Astrocyte of the spinal cord (primary cell): Measurements from ENCODE around the gene POP4.

ENCODE experiments used
- DNase-seq: peaks from one replicate; pipeline ENCODE4 v3.0.0; 2011; ENCODE audit warnings: low read depth, low spot score
- H3K4me3 ChIP-seq: 2 replicates; pipeline ENCODE4 v1.5.1; 2011; ENCODE audit warnings: low read depth, mild to moderate bottlenecking, low read length, moderate library complexity
- in situ Hi-C: cut with HindIII; loops from 2 replicates; pipeline ENCODE4 v1.10.0; 2017; ENCODE audit warnings: low sequenced_read_pairs
- TF ChIP-seq, protein P1 (sequence below): IDR thresholded peaks from 2 replicates; pipeline ENCODE4 v1.5.1; 2012; ENCODE audit warnings: low read depth, mild to moderate bottlenecking, low read length, inconsistent platforms

The POP4 gene

DNA sequence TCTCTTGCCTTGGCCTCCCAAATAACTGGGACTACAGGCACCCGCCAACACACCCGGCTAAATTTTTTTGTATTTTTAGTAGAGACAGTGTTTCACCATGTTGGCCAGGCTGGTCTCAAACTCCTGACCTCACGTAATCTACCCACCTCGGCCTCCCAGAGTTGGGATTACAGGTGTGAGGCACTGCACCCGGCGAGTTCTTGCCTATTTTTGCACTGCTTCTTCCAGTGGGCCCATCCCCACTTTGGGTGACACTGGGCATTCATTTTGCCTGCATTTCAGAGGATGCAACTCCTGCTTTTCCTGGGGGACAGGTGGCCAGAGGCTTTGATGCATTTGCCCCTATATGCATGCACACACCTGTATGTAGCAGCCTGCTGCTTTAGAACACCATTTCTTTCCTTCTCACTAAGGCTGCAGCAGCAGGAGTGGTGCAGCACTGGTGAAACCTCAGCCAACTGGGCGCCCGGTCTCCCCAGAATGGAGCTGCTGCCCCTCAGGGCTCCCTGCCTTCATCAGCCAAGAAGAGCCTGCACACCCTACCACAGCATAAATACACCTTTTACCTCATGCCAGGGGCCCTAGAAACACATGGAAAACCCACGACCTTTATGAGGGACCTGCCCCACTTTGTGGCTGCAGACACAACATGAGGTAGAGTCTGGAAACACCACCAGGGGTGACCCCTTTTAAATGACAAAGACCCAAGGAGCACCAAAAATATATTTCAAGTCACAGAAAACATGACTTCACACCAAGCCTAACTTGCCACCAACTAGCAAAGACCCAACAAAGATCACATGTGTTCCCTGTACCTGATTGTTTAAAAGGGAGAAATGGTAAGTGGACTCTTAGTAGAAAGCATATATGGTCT lies 36.8 kb upstream of the POP4 start:
- DNase-seq, result no peak
- H3K4me3 ChIP-seq, result no peak overlapping the region
- in situ Hi-C loops, result no loop called here
- TF ChIP-seq, protein P1, sequence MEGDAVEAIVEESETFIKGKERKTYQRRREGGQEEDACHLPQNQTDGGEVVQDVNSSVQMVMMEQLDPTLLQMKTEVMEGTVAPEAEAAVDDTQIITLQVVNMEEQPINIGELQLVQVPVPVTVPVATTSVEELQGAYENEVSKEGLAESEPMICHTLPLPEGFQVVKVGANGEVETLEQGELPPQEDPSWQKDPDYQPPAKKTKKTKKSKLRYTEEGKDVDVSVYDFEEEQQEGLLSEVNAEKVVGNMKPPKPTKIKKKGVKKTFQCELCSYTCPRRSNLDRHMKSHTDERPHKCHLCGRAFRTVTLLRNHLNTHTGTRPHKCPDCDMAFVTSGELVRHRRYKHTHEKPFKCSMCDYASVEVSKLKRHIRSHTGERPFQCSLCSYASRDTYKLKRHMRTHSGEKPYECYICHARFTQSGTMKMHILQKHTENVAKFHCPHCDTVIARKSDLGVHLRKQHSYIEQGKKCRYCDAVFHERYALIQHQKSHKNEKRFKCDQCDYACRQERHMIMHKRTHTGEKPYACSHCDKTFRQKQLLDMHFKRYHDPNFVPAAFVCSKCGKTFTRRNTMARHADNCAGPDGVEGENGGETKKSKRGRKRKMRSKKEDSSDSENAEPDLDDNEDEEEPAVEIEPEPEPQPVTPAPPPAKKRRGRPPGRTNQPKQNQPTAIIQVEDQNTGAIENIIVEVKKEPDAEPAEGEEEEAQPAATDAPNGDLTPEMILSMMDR, result no peak

DNA sequence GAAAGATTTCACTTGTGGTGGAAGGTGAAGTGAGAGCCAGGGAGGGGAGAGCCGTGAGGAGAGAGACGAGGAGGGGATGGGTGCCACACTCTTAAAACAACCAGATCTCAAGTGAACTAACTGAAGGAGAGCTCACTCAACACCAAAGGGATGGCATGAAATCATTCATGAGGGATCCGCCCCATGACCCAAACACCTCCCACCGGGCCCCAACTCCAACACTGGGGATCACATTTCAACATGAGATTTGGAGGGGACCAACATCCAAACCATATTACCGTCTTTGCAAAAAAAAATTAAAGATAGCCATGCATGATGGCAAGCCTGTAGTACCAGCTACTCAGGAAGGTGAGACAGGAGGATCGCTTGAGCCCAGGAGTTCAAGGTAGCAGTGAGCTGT lies 34.9 kb upstream of the POP4 start:
- TF ChIP-seq, protein P1, result no peak
- DNase-seq, result no peak
- no peak overlapping the region for H3K4me3 ChIP-seq
- in situ Hi-C loops, result no loop called here

DNA sequence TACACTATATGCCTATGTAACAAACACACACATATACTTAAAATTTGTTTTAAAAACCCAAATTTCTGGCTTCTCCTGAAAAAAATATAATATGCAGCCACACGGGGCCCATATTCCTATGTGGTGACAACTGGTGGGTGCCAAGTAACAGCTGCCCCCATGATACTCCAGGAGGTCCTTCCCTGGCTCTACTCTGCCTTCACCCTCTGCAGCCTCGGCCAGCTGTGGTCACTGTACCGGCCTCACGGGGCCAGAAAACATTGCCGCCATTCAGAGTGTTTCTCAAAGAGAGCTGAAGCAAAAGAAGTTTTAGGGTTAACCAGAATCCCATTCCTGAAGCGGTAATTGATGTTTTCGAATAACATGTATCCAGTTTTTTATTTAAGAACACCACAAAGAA lies 32.6 kb upstream of the POP4 start:
- in situ Hi-C loops, result no loop called here
- TF ChIP-seq, protein P1, result no peak
- no peak for DNase-seq
- H3K4me3 ChIP-seq, result no peak overlapping the region

DNA sequence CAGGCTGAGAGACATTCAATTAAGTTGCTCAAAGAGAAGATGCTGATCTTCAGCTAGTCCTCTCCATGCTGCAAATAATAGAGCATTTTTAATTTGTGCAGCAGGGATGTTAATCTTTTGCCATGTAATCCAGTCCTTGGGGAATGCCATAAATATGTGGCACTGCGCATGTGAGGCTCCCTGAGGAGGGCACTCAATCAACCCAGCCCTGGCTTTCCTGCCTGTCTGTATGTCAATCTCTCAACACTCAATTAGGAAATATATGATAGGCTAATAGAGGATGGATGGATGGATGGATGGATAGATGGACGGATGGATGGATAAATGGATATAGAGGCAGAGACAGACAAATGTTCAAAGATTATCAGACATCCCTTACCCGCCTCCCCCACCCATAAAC lies 31.6 kb upstream of the POP4 start:
- H3K4me3 ChIP-seq, result no peak overlapping the region
- DNase-seq, result no peak
- TF ChIP-seq, protein P1, result no peak
- in situ Hi-C loops, result no loop called here

DNA sequence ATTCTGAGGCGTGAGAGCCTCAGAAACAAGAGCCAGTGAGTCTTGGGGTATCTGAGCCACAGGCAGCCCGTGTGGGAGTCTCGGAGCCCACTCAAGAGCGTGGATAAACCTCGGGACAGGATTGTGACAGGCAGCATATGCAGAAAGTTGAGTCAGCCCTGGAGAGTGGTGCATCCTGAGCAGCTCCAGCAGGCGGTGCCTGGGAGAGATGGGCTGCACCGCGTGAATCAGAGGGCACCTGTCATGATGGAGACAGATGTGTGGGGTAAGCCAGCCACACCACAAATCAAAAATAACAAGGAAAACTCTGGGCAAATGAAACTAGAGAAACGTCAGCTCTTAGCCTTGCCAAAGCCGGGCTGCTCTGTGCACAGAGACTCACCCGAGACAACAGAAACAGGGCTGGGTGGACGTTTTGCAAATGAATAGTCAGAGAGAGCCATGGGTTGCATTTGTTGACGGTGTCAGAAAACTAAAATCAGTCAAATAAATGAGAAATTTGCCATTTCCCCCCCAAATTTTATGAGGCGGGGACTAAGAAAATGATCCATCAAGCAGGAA lies 30.0 kb upstream of the POP4 start:
- TF ChIP-seq, protein P1, result no peak
- H3K4me3 ChIP-seq, result no peak overlapping the region
- in situ Hi-C loops, result no loop called here
- no peak for DNase-seq

DNA sequence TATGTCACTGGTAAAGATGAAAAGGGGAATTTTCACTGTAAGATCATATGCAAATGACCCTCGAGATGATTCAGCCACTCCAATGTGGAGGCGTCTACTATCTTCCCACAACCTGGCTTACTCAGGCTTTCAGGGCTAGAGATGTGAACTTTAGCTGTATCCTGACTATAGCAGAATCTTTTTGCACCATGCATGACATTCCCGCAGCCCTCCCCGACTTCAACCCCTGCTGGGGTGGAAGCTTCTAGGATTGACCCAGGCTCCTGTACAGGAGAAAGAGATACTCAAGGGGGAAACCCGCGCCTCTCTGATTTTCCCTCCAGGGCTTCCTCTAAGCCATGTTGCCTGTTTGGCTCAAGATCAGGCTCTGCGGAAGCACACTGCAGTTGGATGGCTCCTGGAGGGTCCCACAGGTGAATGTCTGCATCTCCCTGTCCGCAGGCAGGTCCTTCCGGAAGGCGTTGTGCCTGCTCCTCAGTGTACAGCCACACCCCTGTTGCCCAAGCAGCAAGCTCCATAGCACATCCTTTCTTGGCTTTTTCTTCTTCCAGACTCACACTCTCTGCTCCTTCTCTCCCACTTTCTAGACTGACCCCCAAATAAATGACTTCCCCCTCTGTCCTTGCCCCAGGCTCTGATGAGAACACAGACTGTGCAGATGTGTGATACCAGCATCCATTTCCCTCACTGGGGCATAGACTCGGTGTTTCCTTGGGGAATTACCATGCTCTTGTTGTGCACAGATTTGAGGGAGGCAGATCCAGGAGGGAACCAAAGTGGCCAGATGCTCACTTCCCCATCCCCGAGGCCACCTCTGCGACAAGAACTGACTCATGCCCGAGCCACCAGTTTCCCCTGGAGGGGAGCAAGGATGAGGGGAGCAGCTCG lies 29.1 kb upstream of the POP4 start:
- no peak for DNase-seq
- no peak overlapping the region for H3K4me3 ChIP-seq
- TF ChIP-seq, protein P1, result no peak
- in situ Hi-C loops, result no loop called here
